HG02852 (cell line): ENCODE measurements around the gene ATP5F1D.

Experiments used
- ATAC-seq: cut with Tn5 transposase; IDR thresholded peaks from one replicate; pipeline ENCODE4 v1.9.1; 2021; ENCODE audit warnings: mild to moderate bottlenecking, moderate library complexity; ENCODE audit not compliant: unreplicated experiment

The ATP5F1D gene

DNA sequence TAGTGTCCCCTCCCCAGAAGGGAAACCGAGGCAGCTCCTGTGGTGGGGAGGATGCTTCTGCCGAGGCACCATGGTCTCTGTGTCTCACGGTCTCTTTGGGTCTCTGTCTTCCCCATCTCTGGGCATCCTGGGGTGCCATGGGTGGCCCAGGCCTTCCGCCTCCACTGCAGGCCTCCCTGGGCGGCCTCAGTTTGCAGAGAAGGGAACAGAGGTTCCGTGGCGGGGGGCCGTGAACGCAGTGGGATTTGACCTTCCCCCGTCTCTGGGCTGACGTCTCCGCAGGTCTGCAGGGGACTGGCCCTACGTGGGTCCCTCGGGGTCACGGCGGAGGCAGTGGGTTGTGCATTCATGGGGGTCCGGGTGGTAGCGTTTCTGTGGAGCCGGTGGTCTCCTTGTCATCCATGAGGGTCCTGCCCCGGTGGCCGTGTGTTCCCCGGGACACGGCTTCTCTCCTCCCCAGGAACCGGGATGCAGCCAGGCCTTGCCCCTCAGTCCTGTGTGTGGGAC is 48.7 kb downstream of the ATP5F1D start:
- ATAC-seq = no peak

DNA sequence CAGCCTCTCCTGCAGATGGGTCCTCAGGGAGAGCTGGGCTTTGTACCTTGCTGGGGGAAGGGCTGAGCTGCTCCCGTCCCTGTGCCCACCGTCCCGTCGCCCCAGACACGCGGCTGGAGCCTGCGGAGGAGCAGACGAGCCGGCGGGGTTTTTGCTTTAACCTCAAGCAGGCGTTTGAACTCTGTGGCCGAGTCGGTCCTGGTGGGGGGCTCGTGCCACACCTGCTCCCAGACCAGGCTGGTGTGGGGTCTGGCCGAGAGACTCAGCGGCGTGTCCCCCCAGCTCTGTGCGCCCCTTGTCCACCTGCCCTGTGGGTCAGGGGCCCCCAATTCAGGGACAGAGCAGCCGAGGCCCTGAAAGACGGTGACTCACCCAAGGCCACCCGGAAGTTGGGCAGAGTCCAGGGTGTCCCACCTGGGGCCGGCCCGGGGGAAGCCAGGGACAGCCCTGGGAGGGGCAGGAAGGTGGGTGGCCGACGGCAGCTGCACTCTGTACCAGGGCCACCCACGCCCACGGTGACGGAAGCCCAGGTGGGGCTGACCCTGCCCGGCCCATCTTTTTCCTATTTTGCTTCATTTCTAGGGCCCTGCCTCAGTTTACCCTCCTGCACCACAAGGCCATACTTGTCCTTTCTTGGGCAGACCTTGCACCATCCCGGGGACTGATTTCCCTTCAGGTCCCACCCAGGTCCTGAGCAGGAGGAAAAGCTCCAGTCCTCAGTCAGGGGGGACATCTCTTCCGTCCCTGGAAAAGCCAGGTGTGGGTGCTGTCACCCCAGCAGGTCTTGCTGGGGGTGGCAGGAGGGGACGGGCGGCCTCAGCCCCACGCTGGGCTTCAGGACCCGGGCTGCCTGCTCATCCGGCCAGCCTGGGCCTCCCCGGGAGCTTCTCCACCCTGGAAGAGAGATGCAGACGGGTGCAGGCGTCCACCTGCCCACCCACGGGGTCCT is 49.4 kb downstream of the ATP5F1D start:
- no peak for ATAC-seq

DNA sequence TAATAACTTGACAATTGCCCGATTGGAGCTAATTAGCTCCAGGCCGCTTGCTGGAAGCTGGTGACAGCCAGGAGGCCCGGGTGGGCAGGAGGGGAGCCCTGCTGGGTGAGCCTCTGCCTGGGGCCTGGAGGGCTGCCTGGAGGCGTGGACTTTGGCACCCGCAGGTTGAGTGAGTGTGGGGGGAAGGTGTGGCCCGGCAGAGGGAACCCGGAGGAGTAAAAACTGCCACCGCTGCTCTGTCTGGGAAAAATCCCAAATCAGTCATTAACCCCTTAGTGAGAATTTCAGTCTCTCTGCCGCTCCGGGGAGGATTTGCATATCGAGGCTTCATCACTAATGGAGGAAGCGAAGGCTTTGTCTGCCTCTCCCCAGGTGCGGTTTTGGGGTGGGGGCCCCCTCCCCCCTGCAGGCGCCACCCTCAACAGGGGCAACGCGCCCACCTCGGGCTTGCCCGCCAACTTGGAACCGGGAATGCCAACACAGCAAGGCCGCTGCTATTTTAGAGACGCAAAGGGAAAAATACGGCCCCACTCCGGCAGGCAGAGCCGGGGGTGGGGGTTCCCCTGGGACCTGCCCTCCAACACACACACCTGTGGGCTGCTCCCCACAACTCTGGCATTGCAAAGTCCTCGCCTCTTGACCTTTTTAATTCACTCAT is 50.3 kb downstream of the ATP5F1D start:
- ATAC-seq = no peak

DNA sequence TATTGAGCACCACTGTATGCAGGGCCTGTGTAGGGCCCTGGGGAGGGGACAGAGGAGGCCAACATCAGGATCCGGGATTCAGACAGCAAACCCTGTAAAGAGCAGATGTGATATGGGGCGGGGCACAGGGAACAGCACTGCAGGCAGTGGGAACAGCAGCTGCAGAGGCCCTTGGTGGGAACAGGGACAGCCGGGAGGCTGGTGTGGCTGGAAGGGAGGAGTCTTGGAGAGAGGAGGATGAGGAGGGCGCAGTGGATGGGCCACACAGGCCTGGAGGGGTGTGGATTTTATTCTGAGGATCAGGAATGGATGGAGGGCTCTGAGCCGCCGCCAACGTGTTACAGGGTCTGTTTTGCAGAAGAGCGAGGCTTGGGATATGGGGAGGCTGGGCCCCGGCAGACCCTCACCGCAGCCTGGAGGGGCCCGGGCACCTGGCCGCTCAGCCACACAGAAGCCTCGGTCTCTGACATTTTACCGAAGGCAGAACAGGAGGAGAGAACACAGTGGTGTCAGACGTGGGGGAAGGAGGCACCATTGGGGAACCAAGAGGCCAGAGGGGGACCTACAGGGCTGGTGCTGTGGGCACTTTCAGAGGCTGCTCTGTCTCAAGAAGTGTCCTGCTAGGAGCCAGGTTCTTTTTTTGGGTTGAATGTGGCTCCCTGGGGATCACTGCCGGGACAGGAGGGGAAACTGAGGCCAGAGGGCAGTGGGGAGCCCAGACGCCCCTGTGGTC is 51.0 kb downstream of the ATP5F1D start:
- no peak for ATAC-seq

DNA sequence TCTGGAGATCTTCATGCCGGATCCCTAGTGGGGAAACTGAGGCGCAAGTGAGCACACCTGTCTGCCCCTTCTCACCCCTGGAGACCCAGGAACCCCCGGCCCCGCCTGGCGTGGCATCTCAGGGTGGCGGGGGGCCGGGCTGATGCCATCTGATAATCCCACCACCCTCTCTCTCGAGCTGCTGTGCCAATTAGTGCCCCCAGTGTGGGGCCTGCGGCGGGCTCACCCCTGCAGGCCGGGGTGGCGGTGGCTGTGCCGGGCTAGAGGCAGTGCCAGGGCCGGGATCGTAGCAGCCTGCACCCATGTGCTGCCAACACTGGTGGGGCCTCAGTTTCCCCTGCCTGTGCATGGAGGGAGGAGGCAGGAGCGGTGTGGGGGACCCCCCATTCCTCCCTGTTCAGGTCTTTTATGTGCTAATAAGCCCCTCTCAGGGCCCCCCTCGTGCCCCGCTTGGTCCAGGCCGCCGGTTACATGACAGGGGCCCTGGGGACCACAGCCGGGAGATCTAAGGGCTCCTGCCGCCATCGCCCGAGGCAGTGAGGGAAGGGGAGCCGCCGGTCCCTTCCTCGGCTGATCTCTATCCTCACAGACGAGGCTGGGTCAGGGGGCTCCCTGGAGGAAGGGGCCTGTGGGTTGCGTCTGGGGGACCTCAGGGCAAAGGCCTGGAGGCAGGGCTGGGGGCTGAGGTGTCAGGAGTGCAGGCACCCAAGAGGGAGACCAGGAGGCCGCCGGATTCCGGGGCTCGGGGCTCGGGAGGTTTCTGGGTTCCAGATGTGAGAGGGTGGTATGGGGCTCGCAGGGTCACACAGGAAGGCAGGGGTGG is 52.4 kb downstream of the ATP5F1D start:
- no peak for ATAC-seq
